MCF 10A (cell line): ENCODE measurements around the gene ITGAE. TPM values are rescaled to one million over a fixed set of nuclear protein-coding genes. Genes with fewer than 3 reads are reported as not detected.

Source experiments
- BruUV-seq: library from RNA; stranded (reverse); fragments of 400-500 nt; replicated peaks from 2 replicates; lab custom pipeline; 2021; lab: Mats Ljungman, UMichigan
- CTCF ChIA-PET: fragments of 300-600 bp; sonication (Branson Sonifier 250); formaldehyde crosslinking; extraction: SDS; loops from one replicate; lab custom pipeline; 2021; ENCODE audit warnings: antibody characterized with exemption, inconsistent platforms; lab: Yijun Ruan, JAX
- POLR2A ChIA-PET: fragments of 300-600, 350-650 bp; sonication (Branson Sonifier 250); formaldehyde crosslinking; extraction: SDS; loops from one replicate; lab custom pipeline; 2020; ENCODE audit warnings: antibody characterized with exemption, inconsistent platforms; lab: Yijun Ruan, JAX
- DNase-seq: peaks from one replicate; pipeline ENCODE4 v3.0.0-alpha.2; 2018; ENCODE audit not compliant: unreplicated experiment
- H3K27ac Mint-ChIP-seq: one replicate; pipeline ENCODE4 v1.8.0; 2022; ENCODE audit warnings: mild to moderate bottlenecking, low read depth, mixed read lengths; ENCODE audit not compliant: unreplicated experiment
- H3K27me3 Mint-ChIP-seq: one replicate; pipeline ENCODE4 v1.8.0; 2022; ENCODE audit warnings: mixed read lengths; ENCODE audit not compliant: insufficient read depth, unreplicated experiment
- H3K36me3 Mint-ChIP-seq: one replicate; pipeline ENCODE4 v1.8.0; 2022; ENCODE audit warnings: mild to moderate bottlenecking, moderate library complexity, mixed read lengths; ENCODE audit not compliant: insufficient read depth, unreplicated experiment
- H3K4me1 Mint-ChIP-seq: one replicate; pipeline ENCODE4 v1.8.0; 2022; ENCODE audit warnings: mixed read lengths; ENCODE audit not compliant: insufficient read depth, unreplicated experiment
- H3K4me3 Mint-ChIP-seq: one replicate; pipeline ENCODE4 v1.8.0; 2022; ENCODE audit warnings: mild to moderate bottlenecking, moderate library complexity, mixed read lengths; ENCODE audit not compliant: unreplicated experiment
- H3K9me3 Mint-ChIP-seq: one replicate; pipeline ENCODE4 v1.8.0; 2022; ENCODE audit warnings: mixed read lengths; ENCODE audit not compliant: unreplicated experiment
- CTCF ChIP-seq: fragments of 200-600 bp; IDR thresholded peaks from one replicate; pipeline ENCODE4 v1.8.0; 2022; ENCODE audit warnings: antibody characterized with exemption, mild to moderate bottlenecking; ENCODE audit not compliant: unreplicated experiment
- intact Hi-C: fragments of 100-400 bp; cut with micrococcal nuclease; formaldehyde crosslinking; loops from 2 replicates; pipeline ENCODE4 v1.14.1; 2022
- total RNA-seq: library from RNA; stranded (reverse); gene quantifications from 2 replicates; pipeline ENCODE4 v1.2.3, GENCODE V29; 2022

Gene ITGAE
- total RNA-seq, 1 experiment from 2014 or later = 26.6 TPM

GRCh38 chr17:3678095-3678820, 122.7 kb downstream of the ITGAE start:
- Mint-ChIP-seq H3K4me1 (peaks cover 5% of the 10 kb centered on the region), H3K27ac (no peak overlapping the region), H3K9me3 (no peaks in the 10 kb centered on the region), H3K27me3 (no peaks in the 10 kb centered on the region), H3K4me3 (no peak overlapping the region), H3K36me3 (no peaks in the 10 kb centered on the region)
- intact Hi-C loops = no loop called here
- ChIA-PET POLR2A (interaction anchor here (0.7 to 1.8 kb wide), 4 partner anchors 9 to 43 kb away, joined by 3 to 17 read pairs (median 5); partner anchors contain the start of genes EMC6 and TAX1BP3), CTCF (interaction anchor here (0.6 to 1.1 kb wide), 2 partner anchors 10 to 45 kb away, joined by 3 read pairs; partner anchors contain the start of gene EMC6)
- no TSS peak for BruUV-seq
- no peak for TF ChIP-seq CTCF
- peak; percentile 24 for DNase-seq

GRCh38 chr17:3675886-3676285, 125.1 kb downstream of the ITGAE start:
- peaks cover 8% of the 10 kb centered on the region for H3K36me3 Mint-ChIP-seq
- no peak overlapping the region for H3K27ac Mint-ChIP-seq
- POLR2A ChIA-PET = no interaction called here
- no peaks in the 10 kb centered on the region for H3K9me3 Mint-ChIP-seq
- no TSS peak for BruUV-seq
- CTCF ChIA-PET = interaction anchor here (0.6 kb wide), 1 partner anchor 170 kb away, joined by 3 read pairs; the partner anchor contains the start of gene NCBP3
- no peak overlapping the region for H3K4me3 Mint-ChIP-seq
- intact Hi-C loops = no loop called here
- H3K27me3 Mint-ChIP-seq = no peaks in the 10 kb centered on the region
- no peak for TF ChIP-seq CTCF
- no peak for DNase-seq
- H3K4me1 Mint-ChIP-seq = peaks cover 11% of the 10 kb centered on the region

GRCh38 chr17:3672571-3672970, 128.4 kb downstream of the ITGAE start:
- H3K27ac Mint-ChIP-seq = no peak overlapping the region
- no peak for TF ChIP-seq CTCF
- H3K27me3 Mint-ChIP-seq = no peaks in the 10 kb centered on the region
- CTCF ChIA-PET = interaction anchor here (2.8 kb wide), 1 partner anchor 10 kb away, joined by 9 read pairs; no protein-coding TSS in a partner anchor
- peaks cover 5% of the 10 kb centered on the region for H3K4me1 Mint-ChIP-seq
- intact Hi-C loops = no loop called here
- no peak overlapping the region for H3K4me3 Mint-ChIP-seq
- POLR2A ChIA-PET = no interaction called here
- BruUV-seq = no TSS peak
- no peak for DNase-seq
- H3K36me3 Mint-ChIP-seq = peaks cover 19% of the 10 kb centered on the region
- H3K9me3 Mint-ChIP-seq = no peaks in the 10 kb centered on the region

- no peaks in the 10 kb centered on the region for H3K27me3 Mint-ChIP-seq
- ChIA-PET CTCF (no interaction called here), POLR2A (interaction anchor here (0.7 to 3.8 kb wide), 5 partner anchors 9 to 778 kb away, joined by 3 to 36 read pairs (median 17); partner anchors contain the start of genes CTNS, P2RX5 and SHPK)
- no TSS peak for BruUV-seq
- TF ChIP-seq CTCF = no peak
- no peaks in the 10 kb centered on the region for H3K9me3 Mint-ChIP-seq
- DNase-seq = no peak
- H3K4me3 Mint-ChIP-seq = peak overlapping the region; percentile 94
- intact Hi-C loops = no loop called here
- H3K27ac Mint-ChIP-seq = peak overlapping the region; percentile 97
- peaks cover 42% of the 10 kb centered on the region for H3K36me3 Mint-ChIP-seq
- H3K4me1 Mint-ChIP-seq = peaks cover 15% of the 10 kb centered on the region
Measured at GRCh38 chr17:3669548-3669947, 131.4 kb downstream of the ITGAE start.
